ENCODE measurements around the gene CCDC43.
"Not testable (repeated sequence)": the region's sequence is repeated elsewhere in the genome, so short reads cannot be mapped to it uniquely, and the experiment has no call there.

Gene CCDC43, protein sequence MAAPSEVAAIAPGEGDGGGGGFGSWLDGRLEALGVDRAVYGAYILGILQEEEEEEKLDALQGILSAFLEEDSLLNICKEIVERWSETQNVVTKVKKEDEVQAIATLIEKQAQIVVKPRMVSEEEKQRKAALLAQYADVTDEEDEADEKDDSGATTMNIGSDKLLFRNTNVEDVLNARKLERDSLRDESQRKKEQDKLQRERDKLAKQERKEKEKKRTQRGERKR

DNA sequence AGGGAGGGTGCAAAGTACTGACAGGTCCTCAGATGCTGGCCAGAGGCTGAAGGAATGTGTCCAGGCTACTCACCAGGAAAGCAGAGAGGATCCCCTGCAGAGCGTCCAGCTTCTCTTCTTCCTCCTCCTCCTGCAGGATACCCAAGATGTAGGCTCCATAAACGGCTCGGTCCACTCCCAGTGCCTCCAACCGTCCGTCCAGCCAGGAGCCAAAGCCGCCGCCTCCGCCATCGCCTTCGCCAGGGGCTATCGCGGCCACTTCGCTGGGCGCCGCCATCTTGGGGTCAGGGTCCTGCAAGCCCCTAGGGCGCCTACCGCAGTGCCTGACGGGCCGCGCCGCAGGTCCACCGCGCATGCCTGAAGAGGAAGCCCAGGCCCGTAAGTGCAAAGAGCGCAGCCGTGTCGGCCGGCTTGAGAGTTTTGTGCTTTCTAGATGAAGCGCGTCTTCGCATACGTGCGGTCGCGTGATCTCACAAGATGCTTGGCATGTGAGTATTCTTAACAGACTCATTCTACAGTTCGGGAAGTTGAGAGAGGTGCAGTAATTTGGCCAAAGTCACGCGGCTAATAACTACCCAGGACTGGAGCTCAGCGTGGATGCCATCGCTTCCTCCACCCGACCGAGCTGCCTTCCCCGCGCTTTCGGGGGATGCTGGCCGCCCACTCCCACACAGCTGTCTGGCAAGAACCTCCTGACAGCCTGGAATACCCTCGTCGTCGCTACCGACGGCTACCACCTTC, at the start of gene CCDC43:
Gene CCDC43 (minus strand): TSS at position 300 of the 741 bp plus-strand sequence. CDS start 23 bp downstream, at position 277.
- DNase-seq (peak; percentile 93), ATAC-seq (peak; percentile 98)

DNA sequence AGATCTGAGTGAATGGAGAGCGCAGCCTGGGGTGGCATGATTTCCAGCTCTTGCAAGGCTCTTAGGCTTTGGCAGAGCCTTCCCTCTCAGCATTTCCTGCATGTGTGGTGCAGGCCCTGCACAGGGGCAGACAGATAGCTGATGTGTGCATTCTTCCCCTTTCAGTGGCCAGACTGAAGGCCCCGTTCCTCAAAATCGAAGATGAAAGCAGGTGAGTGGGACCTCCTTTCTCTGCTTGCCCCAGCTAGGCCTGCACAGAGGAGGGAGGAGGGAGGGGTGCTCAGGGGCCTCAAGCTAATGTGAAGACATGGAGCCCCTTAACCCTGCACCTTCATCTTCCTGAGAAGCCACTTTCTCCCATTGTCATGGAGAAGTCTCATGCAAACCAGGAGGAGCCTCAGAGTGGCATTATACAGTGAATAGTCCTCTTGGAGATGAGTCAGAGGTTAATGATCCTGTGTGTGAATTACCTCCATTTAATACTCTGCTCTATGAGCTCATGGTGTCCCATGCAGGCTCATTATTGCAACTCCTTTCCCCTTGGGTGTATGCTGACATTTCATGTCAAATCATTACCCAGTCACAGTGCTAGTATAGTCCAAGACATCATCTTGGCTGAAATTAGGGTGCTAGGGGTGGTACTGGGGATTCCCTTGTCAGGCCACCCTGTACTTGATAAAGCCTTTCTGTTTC, 48.8 kb upstream of the CCDC43 start:
- DNase-seq (no peak), ATAC-seq (peak; percentile 43)

DNA sequence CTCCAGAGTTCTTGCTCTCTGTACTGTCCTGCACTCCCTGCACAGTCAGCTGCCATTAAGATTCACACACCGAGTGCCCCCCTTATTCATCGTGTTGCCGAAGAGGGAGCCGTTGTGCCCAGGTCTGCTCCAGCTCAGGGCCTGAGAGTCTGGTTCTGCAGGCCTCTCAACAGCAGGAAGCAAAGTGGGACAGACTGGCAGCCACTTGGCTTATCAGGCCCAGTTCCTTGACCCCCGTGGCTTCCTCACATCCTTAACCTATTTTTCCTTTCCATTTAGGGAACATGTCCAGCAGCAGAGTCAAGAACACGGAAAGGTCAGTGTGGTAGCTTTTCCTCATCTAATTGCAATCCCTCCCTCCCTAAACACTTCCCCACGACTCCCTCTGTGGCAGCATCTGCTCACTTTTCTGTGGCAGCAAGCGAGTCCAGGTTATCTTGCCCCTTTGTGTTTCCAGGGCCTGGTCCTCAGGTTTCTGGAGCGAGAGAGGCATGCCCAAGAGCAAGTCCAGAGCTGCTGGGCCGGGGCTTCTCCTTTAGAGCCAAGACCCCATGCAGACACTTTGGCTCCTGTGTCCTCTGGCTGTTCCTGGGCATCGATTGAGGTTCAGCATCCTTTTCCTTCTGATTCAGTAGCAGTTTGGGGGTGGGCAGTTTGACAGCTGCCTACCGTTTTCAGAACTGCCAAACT, 47.1 kb upstream of the CCDC43 start:
- ATAC-seq (no peak), DNase-seq (no peak)

GRCh38 chr17:44734272-44734671, 44.7 kb upstream of the CCDC43 start:
- ATAC-seq (no peak), DNase-seq (no peak)

GRCh38 chr17:44733753-44734152, 44.2 kb upstream of the CCDC43 start:
- ATAC-seq, result no peak
- DNase-seq, result no peak

GRCh38 chr17:44726121-44726520, 36.5 kb upstream of the CCDC43 start:
- DNase-seq, ATAC-seq: not testable (repeated sequence)

DNA sequence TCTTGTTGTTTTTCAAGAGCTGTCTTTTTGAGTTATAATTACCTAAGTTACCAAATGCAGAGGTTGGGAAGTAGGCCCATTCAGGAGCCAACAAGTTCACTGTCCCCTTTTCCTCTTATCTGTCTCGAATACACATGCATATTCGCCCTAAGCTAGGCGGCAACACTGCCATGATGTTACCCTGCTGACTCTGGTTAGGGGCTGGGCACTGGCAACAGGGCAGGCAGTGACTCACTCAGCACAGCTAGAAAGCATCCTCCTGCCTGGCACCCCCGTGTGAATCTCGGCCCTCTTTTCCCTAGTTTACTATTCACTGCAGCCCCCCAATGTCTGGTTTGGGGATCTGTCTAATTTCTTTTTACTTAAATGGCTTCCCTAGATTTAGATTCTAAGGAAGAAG, 32.7 kb upstream of the CCDC43 start:
- no peak for ATAC-seq
- no peak for DNase-seq

GRCh38 chr17:44719444-44719843, 29.9 kb upstream of the CCDC43 start:
- ATAC-seq, result no peak

GRCh38 chr17:44708401-44709263, 19.1 kb upstream of the CCDC43 start, which contains the start of gene DBF4B:
Gene DBF4B (plus strand): TSS chr17:44708665. CDS start chr17:44708821, 156 bp downstream.
- DNase-seq (peak; percentile 83), ATAC-seq (peak; percentile 72)

More at GRCh38 chr17:44719444-44719843, 29.9 kb upstream of the CCDC43 start:
- DNase-seq, result no peak

DNA sequence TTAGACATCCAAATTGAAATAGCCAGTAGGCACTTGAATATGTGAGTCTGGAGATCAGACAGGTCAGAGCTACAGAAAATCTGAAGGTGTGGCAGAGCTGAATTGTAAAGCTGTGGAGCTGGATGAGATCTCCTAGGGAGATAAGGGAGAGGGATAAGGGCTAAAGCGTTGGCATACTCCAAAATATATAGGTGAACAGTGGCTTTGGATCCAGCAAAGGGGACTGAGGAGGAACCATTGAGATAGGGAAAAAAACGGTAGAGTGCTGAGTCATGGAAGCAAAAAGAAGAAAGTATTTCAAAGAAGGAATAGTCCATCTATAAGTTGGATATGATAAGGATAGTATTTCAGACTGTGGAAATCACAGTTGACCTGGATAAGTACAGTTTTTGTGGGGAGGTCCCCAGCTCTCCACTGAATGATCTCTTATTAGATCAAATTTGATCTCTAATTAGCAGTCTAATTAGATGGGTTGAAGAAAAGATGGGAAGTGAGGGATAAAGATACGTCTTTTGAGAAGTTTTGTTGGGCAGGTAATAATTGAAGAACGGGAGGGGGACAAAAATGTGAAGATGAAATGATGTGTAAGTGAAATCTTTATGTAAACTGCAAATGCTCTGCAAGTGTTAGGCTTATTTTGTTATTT, 18.3 kb upstream of the CCDC43 start:
- no peak for ATAC-seq
- DNase-seq, result no peak

DNA sequence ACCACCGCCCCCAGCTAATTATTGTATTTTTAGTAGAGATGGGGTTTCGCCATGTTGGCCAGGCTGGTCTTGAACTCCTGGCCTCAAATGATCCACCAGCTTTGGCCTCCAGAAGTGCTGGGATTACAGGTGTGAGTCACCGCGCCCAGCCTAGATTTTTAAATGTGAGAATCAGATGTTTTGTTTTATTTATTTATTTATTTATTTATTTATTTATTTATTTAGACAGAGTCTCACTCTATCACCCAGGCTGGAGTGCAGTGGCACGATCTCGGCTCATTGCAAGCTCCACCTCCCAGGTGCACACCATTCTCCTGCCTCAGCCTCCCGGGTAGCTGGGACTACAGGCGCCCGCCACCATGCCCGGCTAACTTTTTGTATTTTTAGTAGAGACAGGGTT, 10.7 kb upstream of the CCDC43 start:
- not testable (repeated sequence) for DNase-seq, ATAC-seq

DNA sequence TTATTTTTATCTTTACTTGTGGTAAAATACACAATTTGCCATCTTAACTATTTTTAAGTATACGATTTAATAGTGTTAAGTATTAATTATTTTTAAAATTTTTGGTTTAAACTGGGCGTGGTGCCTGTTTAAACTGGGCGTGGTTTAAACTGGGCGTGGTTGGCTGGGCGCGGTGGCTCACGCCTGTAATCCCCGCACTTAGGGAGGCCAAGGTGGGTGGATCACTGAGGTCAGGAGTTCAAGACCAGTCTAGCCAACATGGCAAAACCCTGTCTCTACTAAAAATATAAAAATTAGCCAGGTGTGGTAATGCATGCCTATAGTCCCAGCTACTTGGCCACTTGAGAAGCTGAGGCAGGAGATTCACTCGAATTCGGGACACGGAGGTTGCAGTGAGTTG, 4.0 kb upstream of the CCDC43 start:
- DNase-seq, result no peak

DNA sequence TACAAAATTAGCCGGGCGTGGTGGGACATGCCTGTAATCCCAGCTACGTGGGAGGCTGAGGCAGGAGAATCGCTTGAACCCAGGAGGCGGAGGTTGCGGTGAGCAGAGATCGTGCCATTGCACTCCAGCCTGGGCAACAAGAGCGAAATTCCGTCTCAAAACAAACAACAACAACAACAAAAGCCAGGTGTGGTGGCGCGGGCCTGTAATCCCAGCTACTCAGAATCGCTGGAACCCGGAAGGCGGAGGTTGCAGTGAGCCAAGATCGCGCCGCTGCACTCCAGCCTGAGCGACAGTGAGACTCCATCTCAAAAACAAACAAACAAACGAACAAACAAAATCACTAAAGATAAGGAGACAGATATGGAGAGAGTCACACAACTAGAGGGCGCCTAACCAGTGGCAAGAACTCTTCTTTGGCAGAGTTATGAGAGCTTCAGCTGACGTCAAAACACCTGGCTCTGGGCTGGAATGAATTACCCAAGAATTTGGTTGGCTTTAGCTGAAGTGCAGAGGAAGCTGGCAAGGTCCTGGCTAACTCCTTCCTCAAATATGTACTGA, 1.2 kb upstream of the CCDC43 start:
- not testable (repeated sequence) for DNase-seq

More for the DNA sequence above, 4.0 kb upstream of the CCDC43 start:
- ATAC-seq, result no peak

GRCh38 chr17:44688675-44689476, 700 bp downstream of the CCDC43 start:
- DNase-seq, result no peak
- peak; percentile 3 for ATAC-seq

More for the DNA sequence above, 1.2 kb upstream of the CCDC43 start:
- not testable (repeated sequence) for ATAC-seq

DNA sequence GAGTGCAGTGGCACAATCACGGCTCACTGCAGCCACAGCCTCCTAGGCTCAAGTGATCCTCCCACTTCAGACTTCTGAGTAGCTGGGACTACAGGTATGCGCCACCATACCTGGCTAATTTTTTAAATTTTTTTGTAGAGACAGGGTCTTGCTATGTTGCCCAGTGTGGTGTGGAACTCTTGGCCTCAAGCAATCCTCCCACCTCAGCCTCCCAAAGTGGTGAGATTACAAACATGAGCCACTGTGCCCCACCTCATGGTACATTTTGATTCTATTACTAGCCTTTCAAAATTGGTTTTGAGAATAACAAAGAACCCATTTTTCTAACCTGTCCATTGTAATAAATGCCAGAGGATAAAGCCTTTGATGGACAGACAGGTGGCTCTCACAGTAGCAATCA, 1.4 kb downstream of the CCDC43 start:
- no peak for ATAC-seq
- no peak for DNase-seq

DNA sequence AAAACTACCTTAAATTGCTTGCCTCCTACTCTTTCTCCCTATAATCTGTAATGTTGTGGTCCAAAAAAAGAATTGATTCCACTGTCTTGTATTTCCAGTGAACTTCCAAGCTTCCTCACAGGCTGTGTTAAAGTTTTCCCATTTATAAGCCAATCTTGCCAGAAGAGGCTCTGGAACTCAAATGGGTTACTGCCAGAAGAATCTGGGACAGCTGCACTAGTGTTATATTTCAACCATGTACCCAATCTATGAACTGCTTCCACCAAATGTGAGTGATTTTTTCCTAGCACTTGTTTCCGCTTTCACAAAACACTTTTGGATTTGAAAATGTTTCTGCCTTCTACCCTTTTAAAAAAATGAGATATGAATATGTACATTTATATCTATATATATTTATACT, 1.8 kb downstream of the CCDC43 start:
- DNase-seq, result no peak
- ATAC-seq, result no peak

DNA sequence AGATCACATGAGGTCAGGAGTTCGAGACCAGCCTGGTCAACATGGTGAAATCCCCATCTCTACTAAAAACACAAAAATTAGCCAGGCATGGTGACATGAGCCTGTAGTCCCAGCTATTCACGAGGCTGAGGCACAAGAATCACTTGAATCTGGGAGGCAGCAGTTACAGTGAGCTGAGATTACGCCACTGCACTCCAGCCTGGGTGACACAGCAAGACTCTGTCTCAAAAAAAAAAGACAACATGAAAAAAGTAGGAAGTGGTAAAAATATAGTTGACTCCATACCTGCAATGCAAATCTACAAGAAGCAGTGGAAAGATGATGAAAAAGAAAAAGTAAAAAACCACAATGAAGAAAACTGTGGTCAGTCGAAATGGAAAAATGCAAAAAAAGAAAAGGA, 6.3 kb downstream of the CCDC43 start:
- not testable (repeated sequence) for DNase-seq
- ATAC-seq, result peak; percentile 19

GRCh38 chr17:44677136-44677535, 12.4 kb downstream of the CCDC43 start:
- DNase-seq, result no peak
- no peak for ATAC-seq

DNA sequence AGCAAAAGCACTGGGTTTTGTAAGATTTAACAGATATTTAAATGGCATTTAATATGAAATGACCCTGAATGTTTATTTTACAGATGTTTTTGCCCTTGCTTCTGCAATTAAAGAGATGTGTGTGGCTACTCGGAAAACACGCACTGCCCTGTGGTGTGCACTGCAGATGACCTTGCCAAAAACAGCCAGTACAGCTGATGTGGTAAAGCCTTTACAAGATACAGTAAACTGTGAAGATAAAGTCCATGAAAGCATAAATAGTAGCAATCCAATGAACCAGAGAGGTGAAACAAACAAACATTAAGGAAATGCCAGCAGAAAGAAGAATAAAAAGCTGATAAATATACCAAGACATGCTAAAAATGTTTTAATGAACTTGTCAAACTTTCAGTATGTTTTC, 15.7 kb downstream of the CCDC43 start:
- ATAC-seq, result no peak
- no peak for DNase-seq

Data from stimulated activated naive CD8-positive, alpha-beta T cell treated with anti-CD3 and anti-CD28 coated beads, Interleukin-15, Interleukin-2, amounts not matched to agents 100 U/mL and 50 U/mL, for 24 hours (primary cell).